ENCODE data around the gene DGKB.

DGKB gene

GRCh38 chr7:14286036-14286435 is 616.5 kb downstream of the DGKB start:
- TF ChIP-seq CREB1 (IDR thresholded peaks at IDR 0.05; ENCODE audit: low read depth): no peak
- no peak for TF ChIP-seq TCF12 (IDR thresholded peaks at IDR 0.05; ENCODE audit: low read depth)
- TF ChIP-seq TEAD4 (IDR thresholded peaks at IDR 0.05): no peak
- no peak for TF ChIP-seq MAX (IDR thresholded peaks at IDR 0.05)
- no peak for TF ChIP-seq YY1 (IDR thresholded peaks at IDR 0.05; ENCODE audit: low read depth)
- TF ChIP-seq FOXM1 (IDR thresholded peaks at IDR 0.05; ENCODE audit: borderline replicate concordance, low read depth): no peak
- no peak for TF ChIP-seq ZBTB7A (IDR thresholded peaks at IDR 0.05; ENCODE audit: low read depth)
- TF ChIP-seq RAD21 (IDR thresholded peaks at IDR 0.05; ENCODE audit: low read depth): no peak
- no peak for TF ChIP-seq EGR1 (IDR thresholded peaks at IDR 0.05)

GRCh38 chr7:14275356-14275755 is 627.2 kb downstream of the DGKB start:
- TF ChIP-seq TAF1 (IDR thresholded peaks at IDR 0.05; ENCODE audit: low read depth): no peak
- no peak for TF ChIP-seq REST (IDR thresholded peaks at IDR 0.05; ENCODE audit: low read depth)
- TF ChIP-seq NFIC (IDR thresholded peaks at IDR 0.05): no peak
- TF ChIP-seq EGR1 (IDR thresholded peaks at IDR 0.05): no peak
- no peak for TF ChIP-seq CREB1 (IDR thresholded peaks at IDR 0.05; ENCODE audit: low read depth)
- no peak for TF ChIP-seq USF1 (IDR thresholded peaks at IDR 0.05)
- TF ChIP-seq EP300 (IDR thresholded peaks at IDR 0.05; ENCODE audit: borderline replicate concordance): no peak
- no peak for TF ChIP-seq MAX (IDR thresholded peaks at IDR 0.05)

- TF ChIP-seq CREB1 (IDR thresholded peaks at IDR 0.05; ENCODE audit: low read depth): no peak
- no peak for TF ChIP-seq USF1 (IDR thresholded peaks at IDR 0.05)
- TF ChIP-seq ZBTB7A (IDR thresholded peaks at IDR 0.05; ENCODE audit: low read depth): no peak
- TF ChIP-seq TCF12 (IDR thresholded peaks at IDR 0.05; ENCODE audit: low read depth): no peak
- no peak for TF ChIP-seq YY1 (IDR thresholded peaks at IDR 0.05; ENCODE audit: low read depth)
- no peak for TF ChIP-seq MAX (IDR thresholded peaks at IDR 0.05)
- TF ChIP-seq EP300 (IDR thresholded peaks at IDR 0.05; ENCODE audit: borderline replicate concordance): no peak
- no peak for TF ChIP-seq TAF1 (IDR thresholded peaks at IDR 0.05; ENCODE audit: low read depth)
- TF ChIP-seq REST (IDR thresholded peaks at IDR 0.05; ENCODE audit: low read depth): no peak
- no peak for TF ChIP-seq NFIC (IDR thresholded peaks at IDR 0.05)
- TF ChIP-seq EGR1 (IDR thresholded peaks at IDR 0.05): no peak
These were observed 631.1 kb downstream of the DGKB start for GRCh38 chr7:14271441-14271840.

- TF ChIP-seq YY1 (IDR thresholded peaks at IDR 0.05; ENCODE audit: low read depth) (no peak), CEBPB (IDR thresholded peaks at IDR 0.05) (no peak), TAF1 (IDR thresholded peaks at IDR 0.05; ENCODE audit: low read depth) (no peak), FOXM1 (IDR thresholded peaks at IDR 0.05; ENCODE audit: borderline replicate concordance, low read depth) (no peak), EGR1 (IDR thresholded peaks at IDR 0.05) (no peak), EP300 (IDR thresholded peaks at IDR 0.05; ENCODE audit: borderline replicate concordance) (no peak), TCF12 (IDR thresholded peaks at IDR 0.05; ENCODE audit: low read depth) (no peak), RAD21 (IDR thresholded peaks at IDR 0.05; ENCODE audit: low read depth) (no peak), REST (IDR thresholded peaks at IDR 0.05; ENCODE audit: low read depth) (no peak), TEAD4 (IDR thresholded peaks at IDR 0.05) (no peak), ZBTB7A (IDR thresholded peaks at IDR 0.05; ENCODE audit: low read depth) (no peak)
These were observed 632.5 kb downstream of the DGKB start for GRCh38 chr7:14270099-14270498.

GRCh38 chr7:14260011-14260410 is 642.5 kb downstream of the DGKB start:
- TF ChIP-seq TEAD4 (IDR thresholded peaks at IDR 0.05) (no peak), EGR1 (IDR thresholded peaks at IDR 0.05) (no peak), ZBTB7A (IDR thresholded peaks at IDR 0.05; ENCODE audit: low read depth) (no peak), REST (IDR thresholded peaks at IDR 0.05; ENCODE audit: low read depth) (no peak), TAF1 (IDR thresholded peaks at IDR 0.05; ENCODE audit: low read depth) (no peak), NFIC (IDR thresholded peaks at IDR 0.05) (no peak), FOXM1 (IDR thresholded peaks at IDR 0.05; ENCODE audit: borderline replicate concordance, low read depth) (no peak), RAD21 (IDR thresholded peaks at IDR 0.05; ENCODE audit: low read depth) (no peak), CREB1 (IDR thresholded peaks at IDR 0.05; ENCODE audit: low read depth) (no peak), MAX (IDR thresholded peaks at IDR 0.05) (no peak), USF1 (IDR thresholded peaks at IDR 0.05) (no peak), CEBPB (IDR thresholded peaks at IDR 0.05) (no peak), TCF12 (IDR thresholded peaks at IDR 0.05; ENCODE audit: low read depth) (no peak), EP300 (IDR thresholded peaks at IDR 0.05; ENCODE audit: borderline replicate concordance) (no peak), YY1 (IDR thresholded peaks at IDR 0.05; ENCODE audit: low read depth) (no peak)

Measured in Ishikawa (cell line).